PC-9 (cell line): ENCODE measurements around the gene OCSTAMP.

Experiments used
- EZH2 ChIP-seq: fragments of 200-600 bp; sonication (generic); IDR thresholded peaks from 2 replicates; pipeline ENCODE4 v1.8.0; 2017; ENCODE audit warnings: antibody characterized with exemption, low read depth
- TF ChIP-seq, protein P1 (sequence below): fragments of 200-600 bp; sonication (generic); conservative IDR thresholded peaks from 2 replicates; pipeline ENCODE4 v1.6.1; 2017; ENCODE audit warnings: mixed run types, antibody characterized with exemption, mild to moderate bottlenecking, moderate library complexity

DNA sequence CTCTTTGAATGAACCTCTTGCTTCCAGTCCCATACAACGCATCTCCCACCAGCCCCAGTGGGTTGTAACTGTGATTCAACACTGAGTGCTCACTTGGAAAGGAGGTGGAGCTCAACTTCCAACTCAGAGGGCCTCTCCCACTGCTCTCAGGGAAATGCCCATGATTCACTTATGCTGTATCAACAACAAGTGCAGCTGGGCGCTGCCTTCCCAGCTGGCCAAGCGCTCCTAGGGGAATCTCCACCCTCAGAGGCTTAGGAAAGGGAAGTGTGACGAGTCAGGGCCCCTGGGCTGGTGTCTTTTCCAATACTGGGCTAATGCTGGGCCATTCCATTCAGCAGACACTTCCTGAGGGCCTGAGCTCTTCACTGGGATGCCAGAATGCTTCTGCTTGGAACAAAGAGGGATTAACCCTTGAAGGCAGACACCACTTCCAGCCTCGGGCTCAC lies 8.1 kb upstream of the OCSTAMP start:
- TF ChIP-seq, protein P1, sequence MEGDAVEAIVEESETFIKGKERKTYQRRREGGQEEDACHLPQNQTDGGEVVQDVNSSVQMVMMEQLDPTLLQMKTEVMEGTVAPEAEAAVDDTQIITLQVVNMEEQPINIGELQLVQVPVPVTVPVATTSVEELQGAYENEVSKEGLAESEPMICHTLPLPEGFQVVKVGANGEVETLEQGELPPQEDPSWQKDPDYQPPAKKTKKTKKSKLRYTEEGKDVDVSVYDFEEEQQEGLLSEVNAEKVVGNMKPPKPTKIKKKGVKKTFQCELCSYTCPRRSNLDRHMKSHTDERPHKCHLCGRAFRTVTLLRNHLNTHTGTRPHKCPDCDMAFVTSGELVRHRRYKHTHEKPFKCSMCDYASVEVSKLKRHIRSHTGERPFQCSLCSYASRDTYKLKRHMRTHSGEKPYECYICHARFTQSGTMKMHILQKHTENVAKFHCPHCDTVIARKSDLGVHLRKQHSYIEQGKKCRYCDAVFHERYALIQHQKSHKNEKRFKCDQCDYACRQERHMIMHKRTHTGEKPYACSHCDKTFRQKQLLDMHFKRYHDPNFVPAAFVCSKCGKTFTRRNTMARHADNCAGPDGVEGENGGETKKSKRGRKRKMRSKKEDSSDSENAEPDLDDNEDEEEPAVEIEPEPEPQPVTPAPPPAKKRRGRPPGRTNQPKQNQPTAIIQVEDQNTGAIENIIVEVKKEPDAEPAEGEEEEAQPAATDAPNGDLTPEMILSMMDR, result no peak
- TF ChIP-seq EZH2, result no peak
